Right renal cortex interstitium (tissue), 3 donors: Measurements from ENCODE around the gene GJB5. TPM values are rescaled to one million over a fixed set of nuclear protein-coding genes. Genes with fewer than 3 reads are reported as not detected.

Experiments used
- DNase-seq, 3 donors: peaks; one replicate each; pipeline ENCODE4 v3.0.0-alpha.2; 2013; ENCODE audit warnings: low read depth in 3 of 3, low spot score in 2 of 3
- polyA plus RNA-seq, 3 donors: library from polyadenylated mRNA; unstranded; fragments of 120-200 nt; gene quantifications; one replicate each; pipeline ENCODE4 v1.2.1, GENCODE V29; 2013; ENCODE audit not compliant: insufficient read length in 3 of 3

Gene GJB5
- polyA plus RNA-seq, 3 donors: 0.24 to 0.38 (median 0.24) TPM

DNA sequence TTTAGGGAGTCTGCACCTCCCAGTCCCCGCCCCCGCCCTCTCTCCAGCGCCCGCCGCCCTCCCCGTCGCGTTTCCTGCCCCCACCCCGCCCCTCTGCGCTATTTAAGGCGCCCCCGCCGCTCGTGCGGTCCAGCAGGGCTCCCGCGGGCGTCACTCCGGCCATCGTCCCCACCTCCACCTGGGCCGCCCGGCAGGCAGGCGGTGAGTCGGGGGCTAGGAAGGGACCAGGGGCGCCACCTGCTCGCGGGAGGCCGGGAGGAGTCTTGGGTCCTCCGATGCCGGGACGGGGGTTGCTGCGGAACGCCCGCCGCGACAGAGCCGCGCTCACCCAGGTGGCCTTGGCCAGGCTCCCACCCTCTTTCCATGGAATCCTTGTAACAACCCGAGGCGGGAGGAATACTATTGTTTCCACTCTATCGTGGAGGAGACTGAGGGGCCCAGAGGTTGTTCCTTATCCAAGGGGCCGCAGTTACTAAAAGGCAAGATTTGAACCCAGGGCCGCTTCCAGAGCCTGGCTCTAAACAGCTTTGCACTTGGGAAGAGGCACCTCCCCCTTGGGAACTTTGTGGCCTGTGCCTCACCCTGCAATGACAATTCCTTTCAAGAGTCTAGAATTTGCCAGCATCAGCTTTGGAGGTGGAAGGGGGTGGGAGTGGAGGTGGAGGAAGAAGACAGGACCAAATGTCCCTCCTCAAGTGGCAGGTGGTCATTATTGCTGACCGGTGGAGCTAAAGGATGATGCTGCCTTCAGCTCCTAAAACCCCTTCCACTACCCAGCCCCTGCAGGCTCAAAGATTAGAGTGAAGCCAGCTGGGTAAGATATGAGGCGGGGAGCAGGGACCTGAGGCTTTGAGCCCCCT is 38.3 kb downstream of the GJB5 start, which contains the start of gene GJA4:
Gene GJA4 (plus strand): TSS at position 132 of the 860 bp plus-strand sequence. CDS start 1,215 bp downstream, outside the sequence.
- no peak for DNase-seq

- no peak for DNase-seq
These were observed 39.3 kb downstream of the GJB5 start for GRCh38 chr1:34794001-34794789.

GRCh38 chr1:34794790-34795180 is 39.9 kb downstream of the GJB5 start:
- DNase-seq: no peak

DNA sequence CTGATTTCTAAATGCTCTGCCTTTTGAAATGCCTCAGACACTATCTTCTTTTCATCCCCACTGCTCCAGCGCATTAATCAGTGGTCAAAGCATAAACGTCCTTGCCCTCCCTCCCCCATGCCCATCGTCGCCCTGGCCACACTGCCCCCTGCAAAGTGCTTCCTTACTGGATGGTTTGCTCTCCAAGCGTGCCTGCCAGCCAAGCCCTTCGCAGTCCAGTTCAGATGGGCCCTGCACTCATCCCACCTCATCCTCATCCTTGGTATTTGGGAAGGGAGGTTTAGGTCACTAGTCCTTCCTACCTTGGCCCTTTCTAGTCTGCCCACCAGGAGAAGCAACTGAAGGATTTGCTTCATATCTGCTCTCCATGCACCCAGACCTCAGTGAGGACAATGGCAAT is 41.1 kb downstream of the GJB5 start:
- DNase-seq: no peak

DNA sequence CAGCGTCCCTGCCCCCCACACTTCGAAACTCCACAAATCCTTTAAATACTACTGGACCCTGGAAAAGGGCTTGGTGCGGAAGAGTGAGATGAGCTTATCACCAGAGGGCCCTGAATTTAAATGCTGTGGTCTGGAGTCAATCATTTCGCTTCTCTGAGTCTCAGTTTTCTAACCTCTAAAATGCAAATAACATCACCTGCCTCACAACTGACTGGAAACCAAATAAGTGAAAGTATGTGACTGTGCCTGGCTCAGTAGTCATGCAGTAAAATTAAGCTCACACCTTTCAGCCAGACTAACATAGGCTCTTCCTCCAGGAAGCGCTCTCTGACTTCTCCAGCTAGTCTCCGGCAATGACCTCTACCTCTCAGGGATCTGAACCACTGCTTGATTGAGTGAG is 42.1 kb downstream of the GJB5 start:
- DNase-seq: no peak

- DNase-seq: no peak
These were observed 45.4 kb downstream of the GJB5 start for GRCh38 chr1:34800214-34800613.

DNA sequence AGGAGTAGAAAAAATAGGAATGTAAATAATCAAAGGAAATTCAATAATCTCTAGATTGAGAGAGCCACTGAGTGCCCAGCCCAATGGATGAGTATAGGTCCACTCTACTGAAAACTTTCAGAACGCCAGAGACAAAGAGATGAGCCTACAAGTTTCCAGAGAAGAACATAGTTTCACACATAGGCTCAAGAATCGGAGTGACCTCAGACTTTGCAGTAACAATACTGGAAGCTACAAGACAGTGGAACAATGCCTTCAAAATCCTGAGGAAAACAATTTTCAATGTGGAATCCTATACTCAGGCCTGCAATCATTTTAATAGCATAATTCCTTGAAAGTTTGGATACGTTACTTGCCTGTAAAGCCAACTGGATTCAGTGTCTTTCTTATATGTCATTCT is 48.9 kb downstream of the GJB5 start:
- DNase-seq: no peak

DNA sequence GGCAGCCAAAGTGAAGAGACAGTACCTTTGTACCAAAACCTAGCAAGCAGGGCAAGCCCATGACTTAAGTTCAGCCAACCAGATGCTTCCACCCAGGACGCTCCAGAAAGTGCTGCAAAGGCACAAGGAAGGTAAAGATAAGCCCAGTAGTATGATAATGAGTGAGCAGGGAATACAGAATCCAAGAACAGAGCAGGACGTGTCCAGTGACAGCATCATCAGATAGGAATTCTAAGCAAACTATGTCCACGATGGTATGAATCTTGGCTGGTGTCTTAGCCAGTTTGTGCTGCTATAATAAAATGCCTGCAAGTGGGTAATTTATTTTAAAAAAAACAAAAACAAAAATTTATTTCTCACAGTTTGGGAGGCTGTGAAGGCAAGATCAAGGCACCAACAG is 51.5 kb downstream of the GJB5 start:
- no peak for DNase-seq

Other genes with a start within 250 kb of the GJB5 start
- under 1 TPM in 2 of 3 donors, not detected in 1; 0.06 to 0.28 TPM for gene GJB4, start 4.7 kb downstream of the GJB5 start, polyA plus RNA-seq
- gene GJB3, start 26.2 kb downstream of the GJB5 start, polyA plus RNA-seq: under 1 TPM; 0.10 to 0.38 (median 0.15) TPM
- gene GJA4, start 38.0 kb downstream of the GJB5 start, polyA plus RNA-seq: 10 to 100 TPM; 15.4 to 20.3 (median 16.2) TPM
- 10 to 100 TPM; 32.9 to 36.7 (median 34.4) TPM for gene SMIM12, start 104.7 kb downstream of the GJB5 start, polyA plus RNA-seq
- gene DLGAP3, start 174.6 kb downstream of the GJB5 start, polyA plus RNA-seq: 1 to 10 TPM; 1.4 to 2.0 (median 1.6) TPM
- gene TMEM35B, start 230.3 kb downstream of the GJB5 start, polyA plus RNA-seq: 10 to 100 TPM; 31.8 to 33.1 (median 33.0) TPM